GM19455 (cell line): ENCODE data around the gene ZIC5.

Experiments
- ATAC-seq: cut with Tn5 transposase; IDR thresholded peaks from one replicate; pipeline ENCODE4 v1.9.1; 2021; ENCODE audit not compliant: unreplicated experiment

Gene ZIC5

DNA sequence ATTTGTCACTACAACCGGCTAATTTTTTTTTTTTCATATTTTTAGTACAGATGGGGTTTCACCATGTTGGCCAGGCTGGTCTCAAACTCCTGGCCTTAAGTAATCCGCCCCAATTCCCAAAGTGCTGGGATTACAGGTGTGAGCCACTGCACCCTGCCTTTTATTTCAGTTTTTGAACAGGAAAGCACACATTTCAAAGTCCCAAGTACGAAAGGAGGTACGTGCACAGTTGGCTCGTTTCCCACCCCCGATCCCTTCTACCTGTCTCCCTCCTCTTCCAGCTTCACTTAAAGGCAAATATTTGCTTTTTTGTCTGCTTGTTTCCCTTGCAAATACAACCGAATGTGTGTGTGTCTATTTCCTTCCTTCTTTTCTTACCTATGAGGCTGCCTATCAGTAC is 30.5 kb downstream of the ZIC5 start:
- ATAC-seq: no peak

DNA sequence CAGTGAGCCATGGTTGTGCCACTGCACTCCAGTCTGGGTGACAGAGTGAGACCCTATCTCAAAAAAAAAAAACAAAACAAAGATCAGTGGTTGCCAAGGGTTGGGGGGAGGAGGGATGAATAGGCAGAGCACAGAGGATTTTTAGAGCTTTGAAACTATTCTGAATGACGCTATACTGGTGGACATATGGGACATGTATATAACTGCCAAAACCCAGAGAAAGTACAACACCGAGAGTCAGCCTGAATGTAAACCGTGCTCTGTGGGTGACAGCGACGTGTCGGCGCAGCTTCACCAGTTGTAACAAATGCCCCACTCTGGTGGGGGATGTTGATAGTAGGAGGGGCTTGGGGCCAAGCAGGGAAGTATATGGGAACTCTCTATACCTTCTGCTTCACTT is 32.9 kb downstream of the ZIC5 start:
- ATAC-seq: no peak

DNA sequence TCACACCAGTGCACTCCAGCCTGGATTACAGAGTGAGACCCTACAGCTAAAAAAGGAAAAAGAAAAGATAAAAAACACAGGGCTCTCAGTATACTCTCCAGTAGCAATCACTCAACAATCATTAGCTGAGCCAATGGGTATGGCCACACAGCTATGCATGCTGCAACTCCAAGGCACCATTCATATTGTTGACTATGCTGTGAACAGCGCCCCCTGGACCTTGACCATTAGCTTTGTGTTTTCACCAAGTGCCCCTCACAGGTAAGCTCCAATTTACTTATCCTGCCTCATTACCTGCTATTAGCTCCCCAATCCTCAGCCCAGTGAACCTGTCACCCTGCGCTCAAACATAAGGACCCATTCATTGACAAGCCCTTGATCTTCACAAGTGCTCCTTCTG is 35.8 kb downstream of the ZIC5 start:
- ATAC-seq: no peak

DNA sequence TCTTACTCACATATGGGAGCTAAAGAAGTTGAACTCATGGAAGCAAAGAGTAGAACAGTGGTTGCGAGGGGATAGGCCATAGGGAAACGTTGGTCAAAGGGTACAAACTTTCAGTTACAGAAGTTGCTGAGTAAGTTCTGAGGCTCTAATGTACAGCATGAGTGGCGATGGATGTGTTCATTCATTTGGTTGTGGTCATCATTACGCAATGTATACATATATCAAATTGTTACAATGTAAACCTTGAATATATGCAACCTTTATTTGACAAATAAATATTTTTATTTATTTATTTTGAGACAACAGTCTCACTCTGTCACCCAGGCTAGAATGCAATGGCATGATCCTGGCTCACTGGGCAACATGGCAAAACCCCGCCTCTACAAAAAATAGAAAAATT is 38.7 kb downstream of the ZIC5 start:
- ATAC-seq: no peak

DNA sequence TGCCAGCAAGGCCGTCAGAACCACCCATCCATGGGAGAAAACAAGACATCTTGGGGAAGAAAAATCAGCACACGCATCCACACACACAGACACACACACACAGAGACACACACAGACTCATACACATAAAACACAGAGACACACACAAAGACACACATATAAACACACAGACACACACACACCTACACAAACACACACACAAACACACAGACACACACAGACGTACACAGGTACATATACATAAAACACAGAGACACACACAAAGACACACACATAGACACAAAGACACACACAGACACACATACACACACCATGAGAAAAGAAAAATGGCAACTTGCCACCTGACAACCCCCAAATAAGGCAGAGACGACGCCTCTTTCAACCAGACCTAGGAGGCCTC is 40.6 kb downstream of the ZIC5 start:
- ATAC-seq: no peak

DNA sequence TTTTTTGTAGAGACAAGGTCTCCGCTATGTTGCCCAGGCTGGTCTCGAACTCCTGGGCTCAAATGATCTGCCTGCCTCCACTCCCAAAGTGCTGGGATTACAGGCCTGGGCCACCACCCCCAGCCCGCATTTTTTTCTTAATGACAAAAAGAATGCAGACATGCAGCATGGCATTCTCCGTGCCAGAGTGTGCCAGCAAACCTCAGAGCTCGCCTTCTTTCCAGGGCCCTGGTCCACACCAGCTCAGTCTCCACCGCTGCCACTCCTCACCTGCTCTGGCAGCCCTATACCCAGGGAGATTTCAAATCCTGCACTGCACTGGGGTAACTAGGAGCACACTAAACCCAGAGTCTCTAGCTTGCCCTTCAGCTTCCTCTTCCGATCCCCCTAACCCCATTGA is 41.7 kb downstream of the ZIC5 start:
- ATAC-seq: no peak

DNA sequence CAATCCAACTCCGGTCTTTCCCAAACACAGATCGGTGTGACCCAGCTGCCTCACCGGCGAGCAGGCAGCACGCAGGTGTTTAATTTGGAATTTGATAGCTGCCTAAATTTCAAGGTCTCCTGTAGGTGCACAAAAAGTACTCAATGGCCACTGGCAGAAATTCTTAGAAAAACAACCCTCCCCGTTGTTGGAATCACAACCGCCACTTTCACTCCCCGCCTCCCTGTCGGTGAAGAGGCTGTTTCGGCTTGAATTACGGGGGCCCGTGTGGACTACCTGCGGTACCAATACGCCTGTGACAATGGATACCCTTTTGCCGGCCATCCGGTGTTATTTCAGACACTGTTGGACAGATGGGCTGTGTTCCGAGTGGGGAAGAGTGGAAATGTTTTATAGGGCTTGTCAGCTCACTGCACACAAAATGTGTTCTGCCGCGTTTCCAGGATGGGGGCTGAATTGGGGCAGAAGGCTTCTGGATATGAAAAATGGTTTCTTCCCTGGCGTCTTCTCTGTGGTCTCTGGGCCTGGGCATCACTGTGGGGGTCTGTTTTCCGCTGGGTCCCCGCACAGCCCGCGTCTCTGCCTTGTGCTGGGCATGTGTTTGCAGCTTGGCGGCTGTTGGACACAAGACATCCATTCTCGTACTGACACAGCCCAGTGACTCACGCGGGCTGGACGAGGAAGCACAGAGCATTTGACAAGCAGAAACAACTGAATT is 45.4 kb downstream of the ZIC5 start:
- no peak for ATAC-seq

DNA sequence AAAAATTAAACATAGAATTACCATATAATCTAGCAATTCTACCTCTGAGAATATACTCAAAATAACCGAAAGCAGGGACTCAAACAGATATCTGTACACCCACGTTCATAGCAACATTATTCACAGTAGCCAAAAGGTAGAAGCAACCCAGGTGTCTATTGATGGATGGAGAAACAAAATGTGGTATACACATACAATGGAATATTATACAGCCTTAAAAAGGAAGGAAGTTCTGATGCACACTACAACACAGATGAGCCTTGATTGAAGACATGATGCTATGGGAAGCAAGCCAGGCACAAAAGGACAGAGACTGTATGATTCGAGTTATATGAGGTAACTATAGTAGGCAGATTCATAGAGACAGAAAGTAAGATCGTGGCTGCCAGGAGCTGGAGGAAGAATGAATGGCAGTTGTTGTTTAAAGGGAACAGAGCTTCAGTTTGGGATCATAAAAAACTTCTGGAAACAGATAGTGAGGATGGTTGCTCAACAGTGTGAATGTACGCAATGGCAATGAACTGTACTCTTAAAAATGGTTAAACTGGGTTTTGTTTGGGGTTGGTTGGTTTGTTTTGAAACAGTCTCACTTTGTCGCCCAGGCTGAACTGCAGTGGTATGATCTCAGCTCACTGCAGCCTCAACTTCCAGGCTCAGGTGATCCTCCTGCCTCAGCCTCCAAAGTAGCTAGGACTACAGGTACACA is 47.5 kb downstream of the ZIC5 start:
- no peak for ATAC-seq

DNA sequence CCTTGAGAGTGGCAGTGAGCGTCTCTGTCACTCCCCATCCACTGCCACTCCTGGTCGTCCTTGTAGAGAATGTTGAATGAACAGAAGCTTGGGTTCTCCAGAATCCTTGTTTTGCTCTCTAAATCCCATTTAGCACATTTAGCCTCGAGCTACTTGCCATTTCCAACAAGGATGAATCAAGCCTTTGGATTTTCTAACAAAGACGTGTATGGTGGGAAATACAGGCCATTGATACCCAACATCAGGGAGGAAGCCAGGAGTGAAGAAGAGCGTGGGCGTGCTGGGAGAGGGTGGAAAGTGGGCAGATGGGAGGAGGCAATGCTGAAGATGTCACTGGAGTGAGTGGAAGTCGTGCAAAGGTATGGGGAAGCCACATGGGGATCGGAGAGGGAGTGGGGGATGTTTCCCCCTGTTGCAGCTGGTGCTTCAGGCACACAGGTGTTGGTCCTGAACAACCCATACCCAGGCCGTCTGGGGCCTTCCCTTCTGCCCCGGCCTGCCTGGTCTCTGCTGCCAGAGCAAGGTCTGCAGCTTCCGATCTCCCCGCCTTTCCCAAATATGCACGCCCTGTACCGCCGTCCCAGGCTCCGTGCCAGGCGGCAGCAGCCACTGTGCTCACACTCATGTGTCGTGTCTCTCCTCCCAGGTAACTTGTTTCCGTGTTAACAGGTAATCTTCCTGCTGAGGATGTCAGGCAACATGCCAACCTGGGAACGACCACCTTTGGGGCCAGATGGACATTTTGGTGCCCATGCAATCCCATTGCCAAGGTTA is 48.7 kb downstream of the ZIC5 start:
- no peak for ATAC-seq

DNA sequence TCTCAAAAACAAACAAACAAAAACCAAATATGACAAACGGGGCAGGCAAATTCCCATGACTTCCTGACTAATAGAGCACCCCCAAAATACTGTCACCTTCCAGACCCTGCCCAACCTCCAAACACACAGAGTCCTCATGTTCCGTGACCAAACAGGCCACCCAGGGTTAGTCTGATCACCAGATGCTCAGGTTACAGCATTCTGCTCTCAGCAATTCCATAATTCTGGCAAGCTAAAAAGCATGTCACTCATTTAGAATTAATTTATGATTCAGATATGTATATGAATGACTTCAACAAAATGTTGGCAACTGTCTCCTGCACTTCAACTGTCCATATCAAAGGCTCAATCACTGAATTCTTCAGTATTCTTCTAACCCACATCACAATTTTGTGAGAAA is 52.4 kb downstream of the ZIC5 start:
- ATAC-seq: no peak

DNA sequence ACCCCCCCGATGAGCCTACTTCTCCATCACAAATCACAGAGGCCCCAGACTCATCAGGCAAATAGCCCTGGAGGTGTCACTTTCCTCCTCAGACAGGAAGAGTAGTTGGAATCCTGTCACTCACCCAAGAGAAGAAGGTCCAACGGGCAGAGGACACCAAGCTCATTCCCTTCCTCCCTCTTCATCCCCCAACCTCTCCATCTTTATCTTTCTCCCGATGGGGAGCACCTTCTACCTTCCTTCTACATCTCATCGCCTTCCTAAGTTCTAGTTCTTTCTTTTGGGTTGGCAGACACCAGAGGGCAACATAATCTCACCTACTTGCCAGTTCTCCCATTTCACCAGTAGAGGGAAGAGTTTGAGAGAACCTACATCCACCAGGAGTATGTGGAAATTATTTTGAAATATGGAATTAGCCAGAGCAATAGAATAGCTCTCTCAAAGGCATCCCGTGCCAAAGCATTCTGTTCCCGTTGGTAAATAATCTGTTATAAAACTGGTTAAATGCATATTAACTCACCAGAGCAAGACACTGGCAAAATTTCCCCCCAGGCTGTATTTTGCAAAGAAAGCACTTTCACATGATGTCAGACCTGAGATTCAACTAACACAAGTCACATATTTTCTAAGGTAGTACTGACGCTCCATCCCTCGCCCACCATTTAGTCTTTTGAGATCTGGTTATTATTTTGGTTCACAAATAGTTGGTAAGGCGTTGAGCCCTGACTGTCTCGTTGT is 55.0 kb downstream of the ZIC5 start:
- ATAC-seq: peak; percentile 70

DNA sequence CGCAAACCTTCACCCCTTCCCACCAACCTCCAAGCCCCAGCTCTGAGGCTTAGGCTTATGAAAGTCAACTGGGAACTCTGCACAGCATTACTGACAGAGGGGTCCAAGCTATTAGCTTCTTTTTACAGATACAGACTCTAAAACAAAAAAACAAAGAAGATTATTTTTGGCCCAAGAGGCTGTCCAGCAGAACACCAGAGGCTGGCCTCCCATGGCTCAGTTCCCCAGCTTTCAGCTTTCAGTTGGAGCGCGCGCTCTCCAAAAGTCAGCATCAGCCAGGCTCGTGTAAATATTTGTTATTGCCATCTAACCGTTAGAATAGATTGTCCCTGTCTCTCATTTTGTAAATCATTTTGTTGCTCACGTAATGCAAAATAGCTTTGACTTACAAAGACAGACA is 58.4 kb downstream of the ZIC5 start:
- no peak for ATAC-seq
